Caco-2 (cell line): Measurements from ENCODE around the gene LSP1. TPM values are rescaled to one million over a fixed set of nuclear protein-coding genes. Genes with fewer than 3 reads are reported as not detected.

Experiments used
- BruUV-seq: library from RNA; stranded (reverse); fragments of 400-500 nt; replicated peaks from 2 replicates; lab custom pipeline; 2021; lab: Mats Ljungman, UMichigan
- CTCF ChIA-PET: fragments of 300-600 bp; sonication (Branson Sonifier 250); formaldehyde crosslinking; loops from one replicate; lab custom pipeline; 2022; ENCODE audit warnings: antibody characterized with exemption; lab: Charles Lee
- POLR2A ChIA-PET: fragments of 300-600 bp; sonication (Branson Sonifier 250); formaldehyde crosslinking; loops from one replicate; lab custom pipeline; 2022; ENCODE audit warnings: antibody characterized with exemption; lab: Charles Lee
- DNase-seq, 2 experiments: peaks; one replicate each; pipeline versions ENCODE4 v3.0.0 to v3.0.0-alpha.2; 2020 to 2022
- H3K27me3 ChIP-seq: replicated peaks from 2 replicates; pipeline ENCODE4 v1.6.0; 2011; ENCODE audit warnings: low read length; ENCODE audit not compliant: control insufficient read depth, insufficient read depth
- H3K36me3 ChIP-seq: 2 replicates; pipeline ENCODE4 v1.5.1; 2011; ENCODE audit warnings: low read length; ENCODE audit not compliant: control insufficient read depth, insufficient read depth
- H3K4me1 ChIP-seq: fragments of 250-450 bp; sonication (Bioruptor Pico); 2 replicates; pipeline ENCODE4 v1.5.1; 2020; ENCODE audit warnings: mild to moderate bottlenecking
- H3K4me3 ChIP-seq: 2 replicates; pipeline ENCODE4 v1.5.1; 2011; ENCODE audit warnings: low read depth, mild to moderate bottlenecking, control low read depth, low read length
- H3K9me3 ChIP-seq: fragments of 250-450 bp; sonication (Bioruptor Pico); 2 replicates; pipeline ENCODE4 v1.5.1; 2020; ENCODE audit warnings: mild to moderate bottlenecking, moderate library complexity
- H3K27ac Mint-ChIP-seq: one replicate; pipeline ENCODE4 v1.8.0; 2022; ENCODE audit warnings: mixed read lengths; ENCODE audit not compliant: unreplicated experiment
- H3K27me3 Mint-ChIP-seq: one replicate; pipeline ENCODE4 v1.8.0; 2022; ENCODE audit warnings: mixed read lengths; ENCODE audit not compliant: insufficient read depth, unreplicated experiment
- H3K36me3 Mint-ChIP-seq: one replicate; pipeline ENCODE4 v1.8.0; 2022; ENCODE audit warnings: mild to moderate bottlenecking, mixed read lengths; ENCODE audit not compliant: insufficient read depth, unreplicated experiment
- H3K4me1 Mint-ChIP-seq: one replicate; pipeline ENCODE4 v1.8.0; 2022; ENCODE audit warnings: low read depth, mixed read lengths; ENCODE audit not compliant: unreplicated experiment
- H3K4me3 Mint-ChIP-seq: one replicate; pipeline ENCODE4 v1.8.0; 2022; ENCODE audit warnings: mild to moderate bottlenecking, moderate library complexity, mixed read lengths; ENCODE audit not compliant: unreplicated experiment
- H3K9me3 Mint-ChIP-seq: one replicate; pipeline ENCODE4 v1.8.0; 2022; ENCODE audit warnings: mixed read lengths; ENCODE audit not compliant: unreplicated experiment
- CTCF ChIP-seq, 2 experiments: fragments of 200-600 bp in 1 of 2; IDR thresholded peaks; 1 replicate in 1 of 2; 2 replicates in 1 of 2; pipeline versions ENCODE4 v1.5.1 to v1.8.0; 2011 to 2022; ENCODE audit warnings: antibody characterized with exemption in 1 of 2, control low read depth in 1 of 2, inconsistent platforms in 1 of 2, low read depth in 1 of 2, low read length in 1 of 2, mild to moderate bottlenecking in 1 of 2, moderate library complexity in 1 of 2; ENCODE audit not compliant: insufficient read depth in 1 of 2, severe bottlenecking in 1 of 2, unreplicated experiment in 1 of 2
- intact Hi-C: fragments of 100-400 bp; cut with micrococcal nuclease; formaldehyde crosslinking; loops from one replicate; pipeline ENCODE4 v1.10.0; 2022; ENCODE audit not compliant: unreplicated experiment
- total RNA-seq: library from RNA; stranded (reverse); gene quantifications from 2 replicates; pipeline ENCODE4 v1.2.3, GENCODE V29; 2022

The LSP1 gene
- total RNA-seq, 1 experiment from 2014 or later = not detected

- Histone ChIP-seq H3K36me3 (no peaks in the 10 kb centered on the region), H3K27me3 (no peaks in the 10 kb centered on the region), H3K4me1 (no peaks in the 10 kb centered on the region), H3K9me3 (no peaks in the 10 kb centered on the region), H3K4me3 (no peak overlapping the region)
- Mint-ChIP-seq H3K4me3 (no peak overlapping the region), H3K27ac (no peak overlapping the region), H3K27me3 (no peaks in the 10 kb centered on the region), H3K4me1 (no peaks in the 10 kb centered on the region), H3K36me3 (no peaks in the 10 kb centered on the region), H3K9me3 (peaks cover 2% of the 10 kb centered on the region)
- no TSS peak for BruUV-seq
- intact Hi-C loops = no loop called here
- POLR2A ChIA-PET = no interaction called here
- peak in 1 of 2 experiments; percentile 26 for DNase-seq
- TF ChIP-seq CTCF (IDR thresholded peaks at IDR 0.05; ENCODE audit: insufficient read depth in 1 of 2, low read depth in 1 of 2, low read length in 1 of 2, severe bottlenecking in 1 of 2, unreplicated experiment in 1 of 2) = no peak
- CTCF ChIA-PET = interaction anchor here (0.6 to 2.3 kb wide), 6 partner anchors 38 to 268 kb away, joined by 3 to 16 read pairs (median 4); no protein-coding TSS in a partner anchor
These were observed 67.4 kb downstream of the LSP1 start for GRCh38 chr11:1920128-1920908.

- H3K9me3 ChIP-seq = no peaks in the 10 kb centered on the region
- no peak for DNase-seq
- BruUV-seq = no TSS peak
- H3K4me1 ChIP-seq = no peaks in the 10 kb centered on the region
- Mint-ChIP-seq H3K27ac (no peak overlapping the region), H3K27me3 (no peaks in the 10 kb centered on the region), H3K36me3 (no peaks in the 10 kb centered on the region), H3K4me1 (no peaks in the 10 kb centered on the region), H3K4me3 (no peak overlapping the region), H3K9me3 (no peaks in the 10 kb centered on the region)
- no peaks in the 10 kb centered on the region for H3K36me3 ChIP-seq
- no peak overlapping the region for H3K4me3 ChIP-seq
- CTCF ChIA-PET = interaction anchor here (1.2 to 2.3 kb wide), 3 partner anchors 39 to 281 kb away, joined by 3 to 16 read pairs (median 6); no protein-coding TSS in a partner anchor
- intact Hi-C loops = no loop called here
- no peaks in the 10 kb centered on the region for H3K27me3 ChIP-seq
- POLR2A ChIA-PET = no interaction called here
- no peak for TF ChIP-seq CTCF (IDR thresholded peaks at IDR 0.05; ENCODE audit: insufficient read depth in 1 of 2, low read depth in 1 of 2, low read length in 1 of 2, severe bottlenecking in 1 of 2, unreplicated experiment in 1 of 2)
These were observed 68.2 kb downstream of the LSP1 start for GRCh38 chr11:1920909-1921573.

GRCh38 chr11:1921574-1922141 is 68.8 kb downstream of the LSP1 start:
- H3K4me3 ChIP-seq = no peak overlapping the region
- H3K27me3 ChIP-seq = no peaks in the 10 kb centered on the region
- no peaks in the 10 kb centered on the region for H3K36me3 Mint-ChIP-seq
- no peak overlapping the region for H3K27ac Mint-ChIP-seq
- CTCF ChIA-PET = interaction anchor here (1.2 to 2.3 kb wide), 3 partner anchors 39 to 282 kb away, joined by 3 to 16 read pairs (median 6); no protein-coding TSS in a partner anchor
- POLR2A ChIA-PET = no interaction called here
- H3K4me3 Mint-ChIP-seq = no peak overlapping the region
- DNase-seq = no peak
- H3K4me1 ChIP-seq = no peaks in the 10 kb centered on the region
- H3K27me3 Mint-ChIP-seq = no peaks in the 10 kb centered on the region
- intact Hi-C loops = no loop called here
- no peaks in the 10 kb centered on the region for H3K4me1 Mint-ChIP-seq
- BruUV-seq = no TSS peak
- H3K9me3 ChIP-seq = no peaks in the 10 kb centered on the region
- TF ChIP-seq CTCF (IDR thresholded peaks at IDR 0.05; ENCODE audit: insufficient read depth in 1 of 2, low read depth in 1 of 2, low read length in 1 of 2, severe bottlenecking in 1 of 2, unreplicated experiment in 1 of 2) = no peak
- no peaks in the 10 kb centered on the region for H3K36me3 ChIP-seq
- no peaks in the 10 kb centered on the region for H3K9me3 Mint-ChIP-seq
